ENCODE results near the gene SLC36A1.

The SLC36A1 gene

DNA sequence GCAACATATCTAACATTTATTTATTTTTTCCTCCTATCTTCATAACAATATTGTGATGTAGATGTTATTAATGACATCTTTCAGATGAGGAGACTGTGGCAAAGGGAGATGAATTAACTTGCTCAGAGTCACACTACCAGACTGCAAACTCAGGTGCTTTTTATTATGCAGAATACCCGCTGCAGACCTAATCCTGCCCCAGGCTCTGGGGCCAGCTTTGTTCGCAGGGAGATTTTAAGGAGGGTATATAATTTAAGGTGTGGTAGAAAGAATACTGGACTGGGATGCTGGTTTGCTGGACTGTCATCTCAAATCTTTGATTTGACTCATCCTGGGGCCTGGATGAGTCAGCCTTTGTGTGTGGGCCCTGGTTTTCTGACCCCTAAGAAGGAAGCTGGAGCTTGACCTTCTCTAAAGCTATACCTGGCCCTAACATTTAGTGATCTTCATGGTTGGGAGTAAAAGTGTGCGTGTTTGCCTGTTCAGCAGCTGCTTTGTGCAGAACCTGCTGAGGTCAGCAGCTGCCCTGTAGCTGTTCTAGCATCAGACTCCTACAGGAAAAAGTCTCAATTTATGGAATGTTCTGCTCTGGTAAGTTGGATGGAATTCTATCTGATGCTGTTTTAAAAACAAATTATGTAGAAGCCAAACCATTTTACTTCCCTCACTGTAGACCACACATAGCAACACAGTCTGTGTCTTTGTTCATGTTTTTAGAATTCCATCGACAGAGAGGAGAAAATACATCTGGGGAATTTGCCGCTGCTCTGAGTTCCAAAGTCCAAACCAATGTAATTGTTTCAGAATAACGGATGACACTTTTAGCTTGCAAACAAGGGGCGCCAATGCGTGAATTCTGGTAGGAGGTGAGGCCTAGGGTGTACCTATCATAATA is 4.5 kb downstream of the SLC36A1 start:
- DNase-seq = no peak

DNA sequence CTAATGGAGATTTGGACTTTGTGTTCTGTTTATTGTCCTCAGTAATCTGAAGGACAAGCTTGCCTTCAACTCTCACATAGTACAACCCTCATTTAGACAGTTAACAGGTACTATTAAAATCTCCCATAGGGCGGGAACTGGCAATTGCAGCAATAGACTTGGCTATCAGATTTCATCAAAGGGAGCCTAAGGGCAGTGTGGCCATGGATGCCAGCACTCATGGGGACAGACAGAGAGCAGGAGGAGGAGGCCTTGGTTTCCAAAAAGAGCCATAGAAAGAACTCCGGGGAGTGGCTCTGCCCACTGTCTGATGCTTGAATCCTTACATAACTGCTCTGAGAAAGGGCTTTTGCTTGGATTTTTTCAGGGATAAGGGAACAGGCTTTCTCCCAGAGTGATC is 6.8 kb downstream of the SLC36A1 start:
- DNase-seq = peak; percentile 26 to 63

GRCh38 chr5:151454889-151455288 is 7.5 kb downstream of the SLC36A1 start:
- no peak for DNase-seq

GRCh38 chr5:151456321-151456940 is 9.0 kb downstream of the SLC36A1 start:
- no peak for DNase-seq

- no peak for DNase-seq
These were observed 10.9 kb downstream of the SLC36A1 start for GRCh38 chr5:151458314-151458713.

GRCh38 chr5:151459680-151460324 is 12.4 kb downstream of the SLC36A1 start:
- DNase-seq = no peak

DNA sequence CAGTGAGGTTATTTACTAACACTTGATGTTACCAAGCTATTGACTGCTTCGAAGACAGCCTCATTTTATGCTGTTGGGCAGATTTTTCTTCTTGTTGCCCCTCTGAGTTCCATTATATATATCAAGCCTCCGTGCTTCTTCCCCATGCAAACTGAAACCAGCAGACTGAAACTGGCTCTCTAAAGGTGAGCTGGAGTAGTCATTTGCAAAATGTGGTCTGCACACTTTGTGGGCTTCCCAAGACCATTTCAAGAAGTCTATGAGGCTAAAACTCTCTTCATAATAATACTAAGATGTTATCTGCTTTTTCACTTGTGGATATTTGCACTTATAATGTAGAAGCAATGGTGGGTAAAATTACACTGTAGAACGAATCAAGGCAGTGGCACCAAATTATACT is 13.9 kb downstream of the SLC36A1 start:
- no peak for DNase-seq

GRCh38 chr5:151463137-151464029 is 16.0 kb downstream of the SLC36A1 start:
- DNase-seq = peak; percentile 2 to 48

GRCh38 chr5:151464101-151464500 is 16.7 kb downstream of the SLC36A1 start:
- DNase-seq = no peak

DNA sequence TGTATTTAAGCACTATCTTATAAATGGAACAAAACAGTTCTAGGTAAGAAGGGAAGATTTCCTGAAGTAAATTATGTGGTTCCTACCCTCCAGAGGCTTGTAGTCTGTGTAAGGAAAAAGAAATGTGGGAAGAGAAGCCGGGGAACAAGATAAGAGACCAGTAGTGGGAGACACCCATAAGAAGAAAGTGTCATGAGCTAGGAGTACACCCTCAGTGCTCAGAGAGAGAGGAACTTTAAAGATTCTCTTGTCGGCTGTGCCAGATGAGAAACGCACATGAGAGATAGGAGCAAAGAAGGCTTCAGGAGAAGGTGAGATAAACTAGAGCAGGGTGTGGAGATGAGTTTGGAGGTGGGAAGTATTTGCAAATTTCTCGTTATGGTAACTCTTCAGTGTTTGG is 18.1 kb downstream of the SLC36A1 start:
- DNase-seq = no peak

DNA sequence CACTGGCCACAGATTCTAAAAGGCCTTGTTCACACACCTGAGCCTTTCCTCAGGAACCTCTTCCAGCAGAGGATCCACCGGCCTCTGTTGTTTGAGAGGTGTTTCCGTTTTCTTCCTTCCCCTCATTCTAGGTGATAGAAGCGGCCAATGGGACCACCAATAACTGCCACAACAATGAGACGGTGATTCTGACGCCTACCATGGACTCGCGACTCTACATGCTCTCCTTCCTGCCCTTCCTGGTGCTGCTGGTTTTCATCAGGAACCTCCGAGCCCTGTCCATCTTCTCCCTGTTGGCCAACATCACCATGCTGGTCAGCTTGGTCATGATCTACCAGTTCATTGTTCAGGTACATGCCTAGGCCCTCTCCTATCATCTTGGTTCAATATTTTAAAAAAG is 20.2 kb downstream of the SLC36A1 start:
- DNase-seq = no peak

GRCh38 chr5:151469386-151469785 is 22.0 kb downstream of the SLC36A1 start:
- DNase-seq = no peak

DNA sequence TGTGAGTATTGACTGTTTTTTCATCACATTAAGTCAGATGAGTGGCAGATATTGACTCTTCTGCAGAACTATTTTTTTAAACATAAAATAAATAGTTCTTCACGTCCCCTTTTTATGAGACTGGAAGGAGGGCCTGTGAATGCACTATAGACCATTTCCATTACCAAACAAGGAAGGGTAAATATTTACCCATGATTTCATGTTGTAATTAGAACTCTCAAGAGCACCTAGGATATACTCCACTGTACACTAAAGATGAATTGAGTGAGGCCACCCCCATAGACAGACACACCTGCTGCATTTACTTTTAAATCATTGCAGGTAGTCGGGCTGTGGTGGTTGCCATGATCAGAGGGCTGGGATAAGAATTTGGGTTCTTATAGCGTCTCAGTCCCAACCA is 22.6 kb downstream of the SLC36A1 start:
- peak; percentile 46 to 62 for DNase-seq

GRCh38 chr5:151470439-151470838 is 23.0 kb downstream of the SLC36A1 start:
- DNase-seq = no peak

- no peak for DNase-seq
These were observed 23.9 kb downstream of the SLC36A1 start for GRCh38 chr5:151471276-151471675.

DNA sequence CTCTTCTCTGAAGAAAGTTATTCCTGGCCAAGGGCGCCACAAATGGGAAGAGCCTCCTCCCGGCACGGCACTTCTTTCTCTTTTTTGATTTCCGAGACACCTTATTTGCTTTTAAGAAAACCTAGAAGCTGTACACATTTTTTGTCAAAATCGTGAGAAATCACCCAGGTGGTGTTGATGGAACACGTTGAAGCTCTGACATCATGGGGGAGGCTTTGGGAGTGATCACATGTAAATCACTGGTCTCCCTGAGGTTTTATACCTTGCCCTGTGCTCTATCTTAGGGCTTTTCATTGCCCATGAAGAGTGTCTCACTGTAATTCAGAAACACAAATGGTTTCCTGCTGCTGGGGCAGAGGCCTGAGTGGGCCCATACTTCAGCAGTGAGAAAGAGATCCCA is 27.4 kb downstream of the SLC36A1 start:
- no peak for DNase-seq

GRCh38 chr5:151475388-151475787 is 28.0 kb downstream of the SLC36A1 start:
- no peak for DNase-seq

GRCh38 chr5:151476016-151476415 is 28.6 kb downstream of the SLC36A1 start:
- no peak for DNase-seq

- DNase-seq = no peak
These were observed 29.7 kb downstream of the SLC36A1 start for GRCh38 chr5:151477101-151477500.

GRCh38 chr5:151480384-151481293 is 33.2 kb downstream of the SLC36A1 start:
- DNase-seq = no peak

GRCh38 chr5:151483176-151483575 is 35.8 kb downstream of the SLC36A1 start:
- no peak for DNase-seq

GRCh38 chr5:151483647-151484046 is 36.2 kb downstream of the SLC36A1 start:
- no peak for DNase-seq
